Breast epithelium (tissue), 3 donors: ENCODE measurements around the gene REEP1.

Experiments
- CTCF ChIP-seq, 3 donors: fragments of 450-650 bp; IDR thresholded peaks; one replicate each; pipeline ENCODE4 v1.5.1; 2016 to 2017; ENCODE audit warnings: antibody characterized with exemption in 3 of 3, mild to moderate bottlenecking in 3 of 3, moderate library complexity in 3 of 3
- POLR2A ChIP-seq: fragments of 450-650 bp; IDR thresholded peaks from one replicate; pipeline ENCODE4 v1.6.1; 2016; ENCODE audit warnings: antibody characterized with exemption, mild to moderate bottlenecking, moderate library complexity
- POLR2AphosphoS5 ChIP-seq, 3 donors: sonication (generic); formaldehyde crosslinking; IDR thresholded peaks; one replicate each; pipeline ENCODE4 v1.6.1; 2017; ENCODE audit warnings: antibody characterized with exemption in 3 of 3

GRCh38 chr2:86189782-86190416, 147.5 kb downstream of the REEP1 start:
- TF ChIP-seq CTCF (IDR thresholded peaks at IDR 0.05) (no peak), POLR2A (no peak), POLR2AphosphoS5 (IDR thresholded peaks at IDR 0.05) (no peak)
